Measurements from ENCODE around the gene FKBP4. TPM values are rescaled to one million over a fixed set of nuclear protein-coding genes. Genes with fewer than 3 reads are reported as not detected.

FKBP4 gene
- total and polyA plus RNA-seq, 2 experiments from 2014 or later = 126 to 223 TPM

- H3K36me3 Mint-ChIP-seq (ENCODE audit: low read depth) = peaks cover 92% of the 10 kb centered on the region
- TF ChIP-seq STAT1 (IDR thresholded peaks at IDR 0.05; ENCODE audit: unreplicated experiment) (no peak), REST (IDR thresholded peaks at IDR 0.05; ENCODE audit: unreplicated experiment) (no peak), POLR2AphosphoS5 (IDR thresholded peaks at IDR 0.05; ENCODE audit: low read depth) (no peak), CREB1 (CRISPR knock-in tag; IDR thresholded peaks at IDR 0.05; ENCODE audit: low read depth) (no peak), NANOG (IDR thresholded peaks at IDR 0.05; ENCODE audit: borderline replicate concordance) (no peak), ETS1 (IDR thresholded peaks at IDR 0.05) (no peak), EZH2phosphoT487 (IDR thresholded peaks at IDR 0.05; ENCODE audit: unreplicated experiment) (no peak), ZNF462 (CRISPR knock-in tag; IDR thresholded peaks at IDR 0.05) (no peak), ZNF114 (CRISPR knock-in tag; IDR thresholded peaks at IDR 0.05) (no peak), EZH2 (IDR thresholded peaks at IDR 0.05; ENCODE audit: low read depth, unreplicated experiment) (no peak), CTCF (conservative IDR thresholded peaks at IDR 0.05; ENCODE audit: low read depth in 2 of 2) (no peak), JUNB (IDR thresholded peaks at IDR 0.05; ENCODE audit: unreplicated experiment) (no peak), ZNF331 (CRISPR knock-in tag; IDR thresholded peaks at IDR 0.05; ENCODE audit: low read depth) (no peak)
- Histone ChIP-seq H3K9me2 (ENCODE audit: insufficient read depth) (no peaks in the 10 kb centered on the region), H3K27me3 (ENCODE audit: insufficient read depth) (no peaks in the 10 kb centered on the region), H4K20me1 (replicated peaks; ENCODE audit: insufficient read depth) (peaks cover 50% of the 10 kb centered on the region), H3K36me3 (ENCODE audit: insufficient read depth) (peaks cover 86% of the 10 kb centered on the region), H3K4me2 (no peak overlapping the region), H3K4me3 (no peak overlapping the region), H3K27ac (ENCODE audit: low read depth) (no peak overlapping the region), H3K79me2 (replicated peaks; ENCODE audit: insufficient read depth) (peaks cover 40% of the 10 kb centered on the region), H3K4me1 (ENCODE audit: insufficient read depth) (peaks cover 10% of the 10 kb centered on the region), H2AFZ (no peak overlapping the region), H3F3A (replicated peaks; ENCODE audit: low read depth) (peaks cover 73% of the 10 kb centered on the region)
- DNase-seq (ENCODE audit: low spot score) (no peak), ATAC-seq (no peak)
- H3K9me3 Mint-ChIP-seq = peaks cover 5% of the 10 kb centered on the region; the same call in 1 of the 3 replicates
- H3K27ac Mint-ChIP-seq = no peak overlapping the region
- peaks cover 11% of the 10 kb centered on the region for H3K4me1 Mint-ChIP-seq
- no peak overlapping the region for H3K4me3 Mint-ChIP-seq
- peaks cover 11% of the 10 kb centered on the region for H3K27me3 Mint-ChIP-seq (ENCODE audit: insufficient read depth, low read depth, poor library complexity)
Measured at GRCh38 chr12:2800046-2800570, 5.3 kb downstream of the FKBP4 start.

Data from GM23338 (cell line).